Measurements from ENCODE around the gene IL25. TPM values are rescaled to one million over a fixed set of nuclear protein-coding genes. Genes with fewer than 3 reads are reported as not detected.

The IL25 gene
- total and polyA plus RNA-seq, 2 of the 4 experiments (the other 2 are of a cell fraction) = not detected

DNA sequence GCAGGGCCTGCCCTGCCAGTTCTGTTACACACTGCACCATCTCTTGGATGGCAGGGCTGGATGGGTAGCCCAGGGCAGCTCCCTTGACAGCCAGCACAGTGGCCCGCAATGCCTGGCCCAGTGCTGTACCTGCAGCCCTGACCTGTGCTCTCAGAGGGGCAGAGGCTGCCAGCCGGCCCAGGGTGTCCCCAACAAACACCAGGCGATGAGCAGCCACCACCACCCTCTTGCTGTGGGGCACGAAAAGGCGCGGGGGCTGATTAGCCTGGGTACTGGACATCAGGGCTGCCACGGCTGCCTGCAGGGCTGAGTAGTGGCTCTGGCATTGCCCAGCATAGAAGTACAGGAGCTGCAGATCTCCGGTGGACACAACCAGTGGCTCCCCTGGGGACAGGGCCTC, 15.3 kb upstream of the IL25 start:
- in situ Hi-C loops (cut with MboI; ENCODE audit: low sequenced_read_pairs) = no loop called here
- no peak for TF ChIP-seq BHLHE40 (IDR thresholded peaks at IDR 0.05; ENCODE audit: low read depth, low read length)
- TF ChIP-seq ELK1 (IDR thresholded peaks at IDR 0.05; ENCODE audit: borderline replicate concordance, low read depth, low read length) = no peak
- no peak for TF ChIP-seq MAFK (IDR thresholded peaks at IDR 0.05; ENCODE audit: low read depth, low read length)
- no peak for TF ChIP-seq MAZ (IDR thresholded peaks at IDR 0.05; ENCODE audit: borderline replicate concordance, low read depth, low read length)
- TF ChIP-seq MXI1 (IDR thresholded peaks at IDR 0.05; ENCODE audit: borderline replicate concordance, low read depth, low read length) = no peak
- no peak for TF ChIP-seq RFX5 (IDR thresholded peaks at IDR 0.05; ENCODE audit: low read depth, low read length)
- no peak for TF ChIP-seq RAD21 (IDR thresholded peaks at IDR 0.05; ENCODE audit: low read length)
- no peak for TF ChIP-seq RCOR1 (IDR thresholded peaks at IDR 0.05; ENCODE audit: insufficient replicate concordance, low read length)
- no peak for TF ChIP-seq CEBPB (IDR thresholded peaks at IDR 0.05; ENCODE audit: low read depth, low read length)
- no peak for TF ChIP-seq NFE2L2 (IDR thresholded peaks at IDR 0.05; ENCODE audit: low read depth, low read length)
- no peak for TF ChIP-seq POLR2A (IDR thresholded peaks at IDR 0.05; ENCODE audit: low read depth, low read length)
- TF ChIP-seq, protein P1, sequence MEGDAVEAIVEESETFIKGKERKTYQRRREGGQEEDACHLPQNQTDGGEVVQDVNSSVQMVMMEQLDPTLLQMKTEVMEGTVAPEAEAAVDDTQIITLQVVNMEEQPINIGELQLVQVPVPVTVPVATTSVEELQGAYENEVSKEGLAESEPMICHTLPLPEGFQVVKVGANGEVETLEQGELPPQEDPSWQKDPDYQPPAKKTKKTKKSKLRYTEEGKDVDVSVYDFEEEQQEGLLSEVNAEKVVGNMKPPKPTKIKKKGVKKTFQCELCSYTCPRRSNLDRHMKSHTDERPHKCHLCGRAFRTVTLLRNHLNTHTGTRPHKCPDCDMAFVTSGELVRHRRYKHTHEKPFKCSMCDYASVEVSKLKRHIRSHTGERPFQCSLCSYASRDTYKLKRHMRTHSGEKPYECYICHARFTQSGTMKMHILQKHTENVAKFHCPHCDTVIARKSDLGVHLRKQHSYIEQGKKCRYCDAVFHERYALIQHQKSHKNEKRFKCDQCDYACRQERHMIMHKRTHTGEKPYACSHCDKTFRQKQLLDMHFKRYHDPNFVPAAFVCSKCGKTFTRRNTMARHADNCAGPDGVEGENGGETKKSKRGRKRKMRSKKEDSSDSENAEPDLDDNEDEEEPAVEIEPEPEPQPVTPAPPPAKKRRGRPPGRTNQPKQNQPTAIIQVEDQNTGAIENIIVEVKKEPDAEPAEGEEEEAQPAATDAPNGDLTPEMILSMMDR (conservative IDR thresholded peaks at IDR 0.05; ENCODE audit: low read depth, low read length) = no peak
- TF ChIP-seq FOS (IDR thresholded peaks at IDR 0.05; ENCODE audit: low read depth, low read length) = no peak
- no peak for TF ChIP-seq SMC3 (IDR thresholded peaks at IDR 0.05; ENCODE audit: low read depth, low read length)
- TF ChIP-seq CHD1 (IDR thresholded peaks at IDR 0.05; ENCODE audit: low read depth, low read length) = no peak
- TF ChIP-seq, protein P2, sequence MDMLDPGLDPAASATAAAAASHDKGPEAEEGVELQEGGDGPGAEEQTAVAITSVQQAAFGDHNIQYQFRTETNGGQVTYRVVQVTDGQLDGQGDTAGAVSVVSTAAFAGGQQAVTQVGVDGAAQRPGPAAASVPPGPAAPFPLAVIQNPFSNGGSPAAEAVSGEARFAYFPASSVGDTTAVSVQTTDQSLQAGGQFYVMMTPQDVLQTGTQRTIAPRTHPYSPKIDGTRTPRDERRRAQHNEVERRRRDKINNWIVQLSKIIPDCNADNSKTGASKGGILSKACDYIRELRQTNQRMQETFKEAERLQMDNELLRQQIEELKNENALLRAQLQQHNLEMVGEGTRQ (IDR thresholded peaks at IDR 0.05; ENCODE audit: low read depth, low read length) = no peak
- CTCF ChIA-PET = interaction anchor here (1.2 kb wide), 1 partner anchor 23 kb away, joined by 3 read pairs; no protein-coding TSS in a partner anchor

More for the DNA sequence above, 15.3 kb upstream of the IL25 start:
- peaks cover 36% of the 10 kb centered on the region for H3K36me3 ChIP-seq (ENCODE audit: control insufficient read depth, insufficient read depth, low read length)
- H3K9ac ChIP-seq (ENCODE audit: low read depth, low read length) = no peak overlapping the region
- no peak overlapping the region for H2BK5ac ChIP-seq (ENCODE audit: low read depth, low read length, poor library complexity, severe bottlenecking)
- no peak for DNase-seq
- H3K4me1 ChIP-seq (ENCODE audit: control insufficient read depth, insufficient read depth, low read length) = peaks cover 2% of the 10 kb centered on the region
- no peak overlapping the region for H3K14ac ChIP-seq (replicated peaks; ENCODE audit: low read depth, low read length)
- H2BK120ac ChIP-seq (ENCODE audit: low read depth, low read length) = no peak overlapping the region
- ATAC-seq (ENCODE audit: low read depth) = no peak
- H2AFZ ChIP-seq (replicated peaks; ENCODE audit: low read length, poor library complexity) = no peak overlapping the region
- H3K4ac ChIP-seq (ENCODE audit: low read depth, low read length) = no peak overlapping the region
- intact Hi-C loops (cut with micrococcal nuclease) (no loop called here), dilution Hi-C loops (cut with HindIII; ENCODE audit: low sequenced_read_pairs, unreplicated experiment) (no loop called here)
- H3K27me3 ChIP-seq (ENCODE audit: control insufficient read depth, insufficient read depth, low read length) = no peaks in the 10 kb centered on the region
- H4K20me1 ChIP-seq (ENCODE audit: insufficient read depth, low read length) = peaks cover 12% of the 10 kb centered on the region; the same call in 1 of the 2 replicates
- H2AK5ac ChIP-seq (ENCODE audit: low read depth, low read length) = no peak overlapping the region
- POLR2A ChIA-PET (ENCODE audit: unreplicated experiment) = no interaction called here
- no peak overlapping the region for H4K91ac ChIP-seq (ENCODE audit: insufficient read depth, low read depth, low read length)
- no peak overlapping the region for H2BK20ac ChIP-seq (ENCODE audit: low read depth, low read length)
- no peak overlapping the region for H3K4me3 ChIP-seq (ENCODE audit: insufficient read depth, low read depth, low read length)
- no peak overlapping the region for H3K27ac ChIP-seq (ENCODE audit: insufficient read depth, low read length)
- H3K18ac ChIP-seq (ENCODE audit: low read depth, low read length) = no peak overlapping the region
- no peak overlapping the region for H2BK15ac ChIP-seq (ENCODE audit: low read depth, low read length)
- no peak overlapping the region for H3K4me2 ChIP-seq (ENCODE audit: low read depth, low read length)
- H3K56ac ChIP-seq (ENCODE audit: extremely low read depth, insufficient read depth, low read length) = no peak overlapping the region
- no peak overlapping the region for H4K8ac ChIP-seq (ENCODE audit: low read depth in 2 of 2, low read length in 2 of 2)
- H3K9me3 ChIP-seq (ENCODE audit: control insufficient read depth, insufficient read depth, low read length) = no peaks in the 10 kb centered on the region
- H4K5ac ChIP-seq (ENCODE audit: low read depth, low read length) = no peak overlapping the region
- H2AK9ac ChIP-seq (replicated peaks; ENCODE audit: low read depth, low read length, poor library complexity) = no peak overlapping the region
- BruUV-seq (replicated peaks) = no TSS peak
- whole genome bisulfite sequencing, 2 experiments (ENCODE audit: extremely low coverage in 2 of 2, insufficient read length in 1 of 2) = 90% methylated on average over 2 of the region's 8 CpGs; no CpG with 5 or more reads in 1 of the 2 experiments
- no peak overlapping the region for H3K23ac ChIP-seq (ENCODE audit: low read depth, low read length)
- H3K79me1 ChIP-seq (ENCODE audit: low read depth in 1 of 2, low read length in 2 of 2) = peaks cover 4 to 15% of the 10 kb centered on the region in 2 experiments; a peak in 2 of 4 replicates
- peaks cover 6% of the 10 kb centered on the region; the same call in 1 of the 2 replicates for H3K9me1 ChIP-seq (ENCODE audit: insufficient read depth, low read length)
